HL-60 (cell line): Measurements from ENCODE around the gene PGAP3.

Experiments used
- DNase-seq, 2 experiments: peaks; one replicate each; pipeline ENCODE4 v3.0.0-alpha.2; 2010 to 2020; ENCODE audit warnings: low read depth in 1 of 2, low spot score in 1 of 2
- H3K27ac ChIP-seq: fragments of 250-450 bp; sonication (Bioruptor Pico); replicated peaks from 2 replicates; pipeline ENCODE4 v1.5.1; 2020; ENCODE audit warnings: mild to moderate bottlenecking, moderate library complexity
- H3K27me3 ChIP-seq: fragments of 250-450 bp; sonication (Bioruptor Pico); 2 replicates; pipeline ENCODE4 v1.5.1; 2021; ENCODE audit warnings: mild to moderate bottlenecking, moderate library complexity; ENCODE audit not compliant: insufficient read depth, poor library complexity, severe bottlenecking
- H3K4me3 ChIP-seq: replicated peaks from 2 replicates; pipeline ENCODE4 v1.5.1; 2011; ENCODE audit warnings: mild to moderate bottlenecking, control low read depth, low read length; ENCODE audit not compliant: insufficient read depth
- GABPA ChIP-seq: IDR thresholded peaks from 2 replicates; pipeline ENCODE4 v1.6.1; 2012; ENCODE audit warnings: low read depth
- POLR2AphosphoS5 ChIP-seq: IDR thresholded peaks from 2 replicates; pipeline ENCODE4 v1.6.1; 2012; ENCODE audit warnings: low read depth
- REST ChIP-seq: IDR thresholded peaks from 2 replicates; pipeline ENCODE4 v1.6.1; 2012; ENCODE audit warnings: low read depth; ENCODE audit not compliant: insufficient replicate concordance
- SPI1 ChIP-seq: IDR thresholded peaks from 2 replicates; pipeline ENCODE4 v1.6.1; 2012; ENCODE audit warnings: low read depth, mild to moderate bottlenecking, borderline replicate concordance
- TF ChIP-seq, protein P1 (sequence below): IDR thresholded peaks from one replicate; pipeline ENCODE4 v1.5.1; 2011; ENCODE audit warnings: low read length, control low read depth, inconsistent platforms; ENCODE audit not compliant: insufficient read depth

PGAP3 gene

DNA sequence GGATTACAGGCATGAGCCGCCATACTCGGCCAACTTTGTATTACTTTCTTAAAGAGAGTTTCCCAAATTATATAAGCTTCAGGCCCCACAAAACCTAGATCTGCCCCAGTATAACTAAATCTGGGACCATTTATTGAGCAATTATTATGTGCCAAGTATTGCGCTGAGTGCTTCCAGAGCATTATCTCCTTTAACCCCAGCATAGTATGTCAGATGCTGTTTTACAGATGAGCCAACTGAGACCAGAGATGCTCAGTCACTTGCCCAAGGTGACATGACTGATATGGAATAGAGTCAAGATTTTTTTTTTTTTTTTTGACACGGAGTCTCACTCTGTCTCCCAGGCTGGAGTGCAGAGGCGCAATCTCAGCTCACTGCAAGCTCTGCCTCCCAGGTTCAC lies 10.1 kb upstream of the PGAP3 start:
- no peak for DNase-seq
- no peak for TF ChIP-seq GABPA
- no peak for TF ChIP-seq SPI1
- TF ChIP-seq, protein P1, sequence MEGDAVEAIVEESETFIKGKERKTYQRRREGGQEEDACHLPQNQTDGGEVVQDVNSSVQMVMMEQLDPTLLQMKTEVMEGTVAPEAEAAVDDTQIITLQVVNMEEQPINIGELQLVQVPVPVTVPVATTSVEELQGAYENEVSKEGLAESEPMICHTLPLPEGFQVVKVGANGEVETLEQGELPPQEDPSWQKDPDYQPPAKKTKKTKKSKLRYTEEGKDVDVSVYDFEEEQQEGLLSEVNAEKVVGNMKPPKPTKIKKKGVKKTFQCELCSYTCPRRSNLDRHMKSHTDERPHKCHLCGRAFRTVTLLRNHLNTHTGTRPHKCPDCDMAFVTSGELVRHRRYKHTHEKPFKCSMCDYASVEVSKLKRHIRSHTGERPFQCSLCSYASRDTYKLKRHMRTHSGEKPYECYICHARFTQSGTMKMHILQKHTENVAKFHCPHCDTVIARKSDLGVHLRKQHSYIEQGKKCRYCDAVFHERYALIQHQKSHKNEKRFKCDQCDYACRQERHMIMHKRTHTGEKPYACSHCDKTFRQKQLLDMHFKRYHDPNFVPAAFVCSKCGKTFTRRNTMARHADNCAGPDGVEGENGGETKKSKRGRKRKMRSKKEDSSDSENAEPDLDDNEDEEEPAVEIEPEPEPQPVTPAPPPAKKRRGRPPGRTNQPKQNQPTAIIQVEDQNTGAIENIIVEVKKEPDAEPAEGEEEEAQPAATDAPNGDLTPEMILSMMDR = no peak
- TF ChIP-seq POLR2AphosphoS5 = no peak
- no peak for TF ChIP-seq REST
- Histone ChIP-seq H3K27me3 (peaks cover 17% of the 10 kb centered on the region), H3K4me3 (no peak overlapping the region), H3K27ac (no peak overlapping the region)

GRCh38 chr17:39696731-39697130 lies 8.9 kb upstream of the PGAP3 start:
- no peak overlapping the region for H3K4me3 ChIP-seq
- peaks cover 11% of the 10 kb centered on the region for H3K27me3 ChIP-seq
- TF ChIP-seq POLR2AphosphoS5 (no peak), SPI1 (no peak), GABPA (no peak), REST (no peak)
- TF ChIP-seq, protein P1 = no peak
- H3K27ac ChIP-seq = no peak overlapping the region
- DNase-seq = no peak

GRCh38 chr17:39695089-39695474 lies 7.2 kb upstream of the PGAP3 start:
- H3K27ac ChIP-seq = no peak overlapping the region
- no peak for DNase-seq
- H3K4me3 ChIP-seq = no peak overlapping the region
- no peak for TF ChIP-seq GABPA
- TF ChIP-seq POLR2AphosphoS5 = no peak
- TF ChIP-seq SPI1 = no peak
- TF ChIP-seq REST = no peak
- TF ChIP-seq, protein P1 = no peak
- H3K27me3 ChIP-seq = peaks cover 2% of the 10 kb centered on the region
